Calu3 (cell line): Measurements from ENCODE around the gene CRTAP. TPM values are rescaled to one million over a fixed set of nuclear protein-coding genes. Genes with fewer than 3 reads are reported as not detected.

Experiments
- BruUV-seq: library from RNA; stranded (reverse); fragments of 400-500 nt; replicated peaks from 2 replicates; lab custom pipeline; 2021; lab: Mats Ljungman, UMichigan
- CTCF ChIA-PET: fragments of 300-600 bp; sonication (Branson Sonifier 250); formaldehyde crosslinking; loops from one replicate; lab custom pipeline; 2022; ENCODE audit warnings: antibody characterized with exemption; lab: Charles Lee
- DNase-seq: peaks from one replicate; pipeline ENCODE4 v3.0.0; 2022
- H3K27ac Mint-ChIP-seq: one replicate; pipeline ENCODE4 v1.8.0; 2022; ENCODE audit warnings: mixed read lengths; ENCODE audit not compliant: unreplicated experiment
- H3K27me3 Mint-ChIP-seq: one replicate; pipeline ENCODE4 v1.8.0; 2022; ENCODE audit warnings: mixed read lengths; ENCODE audit not compliant: unreplicated experiment
- H3K36me3 Mint-ChIP-seq: one replicate; pipeline ENCODE4 v1.8.0; 2022; ENCODE audit warnings: mild to moderate bottlenecking, moderate library complexity, mixed read lengths; ENCODE audit not compliant: insufficient read depth, unreplicated experiment
- H3K4me1 Mint-ChIP-seq: one replicate; pipeline ENCODE4 v1.8.0; 2022; ENCODE audit warnings: mild to moderate bottlenecking, low read depth, mixed read lengths; ENCODE audit not compliant: unreplicated experiment
- H3K4me3 Mint-ChIP-seq: one replicate; pipeline ENCODE4 v1.8.0; 2022; ENCODE audit warnings: mild to moderate bottlenecking, low read depth, moderate library complexity, mixed read lengths; ENCODE audit not compliant: unreplicated experiment
- H3K9me3 Mint-ChIP-seq: one replicate; pipeline ENCODE4 v1.8.0; 2022; ENCODE audit warnings: low read depth, mixed read lengths; ENCODE audit not compliant: unreplicated experiment
- CTCF ChIP-seq: fragments of 200-600 bp; IDR thresholded peaks from one replicate; pipeline ENCODE4 v1.8.0; 2022; ENCODE audit warnings: antibody characterized with exemption; ENCODE audit not compliant: unreplicated experiment
- intact Hi-C: fragments of 100-400 bp; cut with micrococcal nuclease; formaldehyde crosslinking; loops from one replicate; pipeline ENCODE4 v1.10.0; 2022; ENCODE audit not compliant: unreplicated experiment
- total RNA-seq: library from RNA; stranded (reverse); gene quantifications from 2 replicates; pipeline ENCODE4 v1.2.3, GENCODE V29; 2022

Gene CRTAP
- total RNA-seq, 1 experiment from 2014 or later, result 76.9 TPM

DNA sequence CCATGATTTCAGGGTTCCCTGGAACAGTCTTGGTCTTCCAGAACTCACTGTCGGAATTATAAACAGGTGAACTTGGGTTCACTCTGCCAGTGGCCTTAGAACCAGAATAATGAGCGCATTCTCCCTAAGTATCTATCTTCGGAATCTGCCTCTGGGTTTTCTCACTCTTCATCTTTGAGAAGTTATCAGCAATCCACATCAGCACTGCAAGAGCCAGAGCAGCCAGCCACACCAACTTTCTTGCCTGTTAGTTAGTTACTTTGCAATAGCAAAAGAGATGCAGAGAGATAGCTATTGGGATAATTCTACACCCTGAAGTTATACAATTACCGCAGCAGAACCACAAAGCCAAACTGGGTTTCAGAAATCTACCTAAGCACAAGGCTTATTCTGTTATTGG is 42.6 kb upstream of the CRTAP start:
- H3K36me3 Mint-ChIP-seq, result peaks cover 2% of the 10 kb centered on the region
- no peak for TF ChIP-seq CTCF
- intact Hi-C loops, result no loop called here
- no peaks in the 10 kb centered on the region for H3K27me3 Mint-ChIP-seq
- no peak for DNase-seq
- CTCF ChIA-PET, result no interaction called here
- peaks cover 8% of the 10 kb centered on the region for H3K4me1 Mint-ChIP-seq
- H3K9me3 Mint-ChIP-seq, result no peaks in the 10 kb centered on the region
- no peak overlapping the region for H3K27ac Mint-ChIP-seq
- no peak overlapping the region for H3K4me3 Mint-ChIP-seq
- no TSS peak for BruUV-seq

GRCh38 chr3:33071946-33072345 is 41.9 kb upstream of the CRTAP start:
- H3K4me3 Mint-ChIP-seq, result no peak overlapping the region
- H3K27ac Mint-ChIP-seq, result no peak overlapping the region
- BruUV-seq, result no TSS peak
- no peaks in the 10 kb centered on the region for H3K27me3 Mint-ChIP-seq
- TF ChIP-seq CTCF, result no peak
- H3K9me3 Mint-ChIP-seq, result no peaks in the 10 kb centered on the region
- intact Hi-C loops, result no loop called here
- peaks cover 8% of the 10 kb centered on the region for H3K4me1 Mint-ChIP-seq
- CTCF ChIA-PET, result no interaction called here
- no peak for DNase-seq
- H3K36me3 Mint-ChIP-seq, result peaks cover 5% of the 10 kb centered on the region

DNA sequence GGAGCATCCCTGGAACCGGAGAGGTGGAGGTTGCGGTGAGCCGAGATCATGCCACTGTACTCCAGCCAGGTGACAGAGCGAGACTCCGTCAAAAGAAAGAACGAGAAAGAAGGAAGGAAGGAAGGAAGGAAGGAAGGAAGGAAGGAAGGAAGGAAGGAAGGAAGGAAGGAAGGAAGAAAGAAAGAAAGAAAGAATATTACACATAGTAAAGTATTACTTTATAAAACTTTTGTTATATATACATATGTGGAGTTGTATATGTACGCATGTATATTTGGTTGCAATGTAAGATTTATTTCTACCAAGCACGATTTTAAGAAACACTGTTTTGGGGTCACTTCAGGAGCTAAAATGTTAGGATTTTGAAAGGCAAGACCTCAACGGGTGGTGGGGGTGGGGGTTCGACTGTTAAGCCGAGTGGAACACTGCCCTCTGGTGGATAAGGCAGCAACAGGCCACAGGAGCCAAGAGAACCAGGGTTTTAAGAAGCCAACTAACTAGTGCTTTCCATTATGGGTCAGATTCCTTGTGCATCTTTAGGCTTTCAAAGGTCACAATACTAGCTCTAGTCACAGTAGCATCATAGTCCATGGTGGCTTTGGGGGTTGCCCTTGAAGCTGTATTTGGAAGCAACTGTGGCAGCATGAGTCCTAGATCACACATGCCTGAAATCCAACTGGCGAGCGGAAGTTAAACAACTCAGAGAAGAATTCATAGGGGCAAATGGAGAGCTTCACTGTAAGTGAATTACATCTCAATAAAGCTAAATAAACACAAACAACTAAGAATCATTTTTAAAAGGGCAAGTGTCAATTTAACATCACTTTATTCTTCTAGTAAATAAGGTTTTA is 39.4 kb upstream of the CRTAP start:
- no TSS peak for BruUV-seq
- no peaks in the 10 kb centered on the region for H3K9me3 Mint-ChIP-seq
- peak; percentile 72 for DNase-seq
- peaks cover 5% of the 10 kb centered on the region for H3K36me3 Mint-ChIP-seq
- TF ChIP-seq CTCF, result peak; percentile 85
- H3K4me1 Mint-ChIP-seq, result peaks cover 8% of the 10 kb centered on the region
- no peak overlapping the region for H3K27ac Mint-ChIP-seq
- no peak overlapping the region for H3K4me3 Mint-ChIP-seq
- no peaks in the 10 kb centered on the region for H3K27me3 Mint-ChIP-seq
- intact Hi-C loops, result no loop called here
- CTCF ChIA-PET, result interaction anchor here (0.6 to 1.5 kb wide), 8 partner anchors 21 to 125 kb away, joined by 3 to 8 read pairs (median 4); no protein-coding TSS in a partner anchor

GRCh38 chr3:33075995-33076394 is 37.8 kb upstream of the CRTAP start:
- Mint-ChIP-seq H3K9me3 (no peaks in the 10 kb centered on the region), H3K4me3 (no peak overlapping the region), H3K27ac (no peak overlapping the region), H3K4me1 (peaks cover 8% of the 10 kb centered on the region), H3K27me3 (no peaks in the 10 kb centered on the region), H3K36me3 (peaks cover 8% of the 10 kb centered on the region)
- intact Hi-C loops, result no loop called here
- no peak for DNase-seq
- CTCF ChIA-PET, result interaction anchor here (0.6 to 0.7 kb wide), 2 partner anchors 131 to 245 kb away, joined by 3 read pairs; no protein-coding TSS in a partner anchor
- no TSS peak for BruUV-seq
- no peak for TF ChIP-seq CTCF
